Measurements from ENCODE around the gene CABP2.
"Not testable (repeated sequence)": the region's sequence is repeated elsewhere in the genome, so short reads cannot be mapped to it uniquely, and the experiment has no call there.

The CABP2 gene

DNA sequence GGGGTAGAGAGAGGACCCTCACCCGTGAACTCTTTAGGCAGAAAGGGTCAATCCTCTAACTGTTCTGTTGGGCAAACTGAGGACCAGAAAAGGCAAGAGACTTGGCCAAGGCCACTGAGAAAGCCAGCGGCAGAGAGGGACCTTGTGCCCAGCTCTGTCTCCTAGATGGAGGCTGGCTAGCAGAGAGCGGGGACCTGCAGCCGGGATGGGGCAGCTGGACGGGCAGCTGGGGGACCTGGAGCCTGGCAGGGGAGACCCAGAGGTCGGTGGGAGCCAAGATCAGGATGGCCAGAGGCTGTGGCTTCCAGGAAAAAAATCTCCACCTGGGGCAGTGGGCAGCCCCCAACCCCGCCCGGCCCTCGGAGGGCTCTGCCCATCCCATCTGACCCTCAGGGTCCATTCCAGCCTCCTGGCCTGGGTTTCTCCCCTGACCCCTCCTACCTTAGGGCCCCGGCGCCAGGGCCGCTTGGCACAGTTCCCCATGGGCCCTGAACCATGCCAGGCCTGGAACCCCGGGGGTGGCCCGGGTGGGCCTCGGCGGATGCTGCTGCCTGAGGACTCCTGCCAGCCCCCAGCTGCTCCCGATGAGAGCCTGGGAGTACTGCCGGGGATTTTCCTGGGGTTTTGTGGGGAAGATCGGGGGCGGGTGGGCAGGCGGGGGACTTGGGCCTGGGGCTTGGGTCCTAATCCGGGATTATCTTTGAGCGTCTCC is at the start of gene CABP2:
CABP2 (minus strand) TSS at position 603 of the 712 bp plus-strand sequence; CDS start at position 483, 120 bp downstream.
- H3K4me3 ChIP-seq: no peak within 1 kb of the TSS
- no peaks in the 10 kb centered on the region for H3K27me3 ChIP-seq (ENCODE audit: low read depth)
- no peaks in the 10 kb centered on the region for H3K9me3 ChIP-seq
- DNase-seq (ENCODE audit: low spot score in 2 of 2): no peak
- H3K36me3 ChIP-seq (replicated peaks): no peaks in the 10 kb centered on the region
- in situ Hi-C loops (cut with MboI; ENCODE audit: low sequenced_read_pairs): no loop called here
- no peaks in the 10 kb centered on the region for H3K4me1 ChIP-seq

DNA sequence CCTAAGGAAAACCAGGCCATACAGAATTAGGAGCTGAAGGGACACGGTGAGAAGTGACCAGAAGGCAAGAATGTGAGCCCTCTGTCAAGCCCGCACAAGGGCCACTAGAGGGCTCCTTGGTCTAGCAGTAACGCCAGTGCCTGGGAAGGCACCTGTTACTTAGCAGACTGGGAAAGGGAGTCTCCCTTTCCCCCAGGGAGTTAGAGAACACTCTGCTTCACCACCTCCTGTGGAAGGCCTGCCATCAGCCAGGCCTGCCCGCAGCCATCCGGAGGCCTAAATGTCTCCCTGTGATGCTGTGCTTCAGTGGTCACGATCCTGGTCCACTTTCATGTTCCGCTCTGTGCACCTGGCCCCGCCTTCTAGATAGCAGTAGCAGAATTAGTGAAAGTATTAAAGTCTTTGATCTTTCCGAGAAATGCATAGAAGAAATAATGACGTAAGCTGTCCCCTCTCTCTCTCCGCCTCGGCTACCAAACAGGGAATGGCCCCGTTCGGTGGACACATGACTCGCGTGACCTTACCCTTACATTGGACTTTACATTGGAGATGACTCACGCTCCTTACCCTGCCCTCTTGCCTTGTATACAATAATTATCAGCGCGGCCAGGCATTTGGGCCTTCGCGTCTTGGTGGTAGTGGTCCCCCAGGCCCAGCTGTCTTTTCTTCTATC is 49.6 kb upstream of the CABP2 start:
- Histone ChIP-seq H3K4me3 (no peak overlapping the region), H3K9me3 (peaks cover 6% of the 10 kb centered on the region), H3K27me3 (ENCODE audit: low read depth) (no peaks in the 10 kb centered on the region), H3K36me3 (replicated peaks) (no peaks in the 10 kb centered on the region), H3K4me1 (peaks cover 11% of the 10 kb centered on the region)
- in situ Hi-C loops (cut with MboI; ENCODE audit: low sequenced_read_pairs): no loop called here
- peak; percentile 78 to 80 for DNase-seq (ENCODE audit: low spot score in 2 of 2)

DNA sequence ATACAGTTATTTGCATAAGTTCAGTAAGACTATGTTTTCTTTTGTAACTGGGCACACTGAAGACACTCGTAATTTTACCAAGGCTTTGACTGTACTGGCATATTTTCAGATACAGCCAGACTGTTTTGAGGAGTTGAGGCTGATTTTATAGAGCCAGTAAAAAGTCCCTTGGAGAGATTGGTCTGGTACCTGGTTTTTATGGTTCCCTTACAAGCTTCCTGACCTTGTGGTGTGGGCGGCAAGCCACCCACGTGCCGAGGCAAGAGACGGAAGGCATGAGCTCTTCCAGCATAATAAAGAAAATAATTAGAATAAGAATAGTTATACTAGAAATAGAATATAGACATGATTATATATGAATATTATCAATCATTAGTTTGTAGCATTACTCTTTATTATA is 49.1 kb upstream of the CABP2 start:
- Histone ChIP-seq H3K4me1 (peaks cover 11% of the 10 kb centered on the region), H3K9me3 (peaks cover 6% of the 10 kb centered on the region), H3K27me3 (ENCODE audit: low read depth) (no peaks in the 10 kb centered on the region), H3K36me3 (replicated peaks) (no peaks in the 10 kb centered on the region), H3K4me3 (no peak overlapping the region)
- in situ Hi-C loops (cut with MboI; ENCODE audit: low sequenced_read_pairs): no loop called here
- no peak for DNase-seq (ENCODE audit: low spot score in 2 of 2)

DNA sequence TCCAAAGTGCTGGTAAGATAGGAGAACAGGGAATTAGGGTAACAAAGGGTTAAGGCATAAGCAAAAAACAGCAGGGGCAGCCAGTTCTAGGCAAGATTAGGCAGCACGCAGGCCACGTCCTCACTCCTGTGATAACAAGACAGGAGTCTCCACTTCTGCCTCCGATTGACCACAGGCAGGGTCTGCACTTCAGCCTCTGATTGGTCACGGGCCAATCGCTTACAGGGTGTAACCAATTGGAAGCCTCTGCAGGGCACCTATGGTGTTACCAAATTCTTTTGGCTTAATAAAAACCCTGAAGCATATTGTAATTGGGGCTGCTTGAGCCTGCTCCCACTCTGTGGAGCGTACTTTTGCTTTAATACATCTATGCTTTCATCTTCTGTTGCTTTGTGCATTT is 48.2 kb upstream of the CABP2 start:
- Histone ChIP-seq H3K4me1 (peaks cover 11% of the 10 kb centered on the region), H3K9me3 (peaks cover 6% of the 10 kb centered on the region), H3K36me3 (replicated peaks) (no peaks in the 10 kb centered on the region), H3K27me3 (ENCODE audit: low read depth) (no peaks in the 10 kb centered on the region), H3K4me3 (no peak overlapping the region)
- no peak for DNase-seq (ENCODE audit: low spot score in 2 of 2)
- in situ Hi-C loops (cut with MboI; ENCODE audit: low sequenced_read_pairs): no loop called here

DNA sequence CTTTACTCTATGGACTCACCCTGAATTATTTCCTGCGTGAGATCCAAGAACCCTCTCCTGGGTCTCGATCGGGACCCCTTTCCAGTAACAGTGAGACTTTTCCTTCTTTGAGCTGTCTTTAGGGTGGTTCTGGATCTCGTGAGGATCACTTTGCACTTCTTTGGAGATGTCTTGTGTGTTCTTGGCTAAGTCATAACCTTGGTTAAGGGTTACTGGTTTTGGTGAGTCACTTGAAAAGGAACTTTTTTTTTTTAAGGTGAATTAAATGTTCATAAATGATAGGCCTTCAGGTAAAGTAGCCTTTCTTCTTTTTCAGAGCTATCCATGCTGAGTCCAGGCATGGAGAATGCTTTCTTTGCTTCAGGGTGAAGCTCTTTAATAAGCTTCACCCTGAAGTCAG is 41.0 kb upstream of the CABP2 start:
- Histone ChIP-seq H3K27me3 (ENCODE audit: low read depth) (no peaks in the 10 kb centered on the region), H3K9me3 (no peaks in the 10 kb centered on the region), H3K4me1 (peaks cover 24% of the 10 kb centered on the region), H3K4me3 (no peak overlapping the region), H3K36me3 (replicated peaks) (no peaks in the 10 kb centered on the region)
- in situ Hi-C loops (cut with MboI; ENCODE audit: low sequenced_read_pairs): no loop called here
- no peak for DNase-seq (ENCODE audit: low spot score in 2 of 2)

DNA sequence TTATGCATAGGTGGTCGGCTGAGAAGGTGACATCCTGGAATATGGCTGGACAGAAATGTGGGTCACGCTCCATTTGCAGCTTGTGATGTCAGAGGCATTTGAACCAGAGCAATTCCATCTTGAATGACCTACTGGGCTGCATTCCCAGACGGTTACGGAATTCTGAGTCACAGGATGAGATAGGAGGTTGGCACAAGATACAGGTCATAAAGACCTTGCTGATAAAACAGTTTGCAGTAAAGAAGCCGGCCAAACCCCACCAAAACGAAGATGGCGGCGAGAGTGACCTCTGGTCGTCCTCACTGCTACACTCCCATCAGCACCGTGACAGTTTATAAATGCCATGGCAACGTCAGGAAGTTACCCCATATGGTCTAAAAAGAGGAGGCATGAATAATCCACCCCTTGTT is 40.5 kb upstream of the CABP2 start:
- DNase-seq (ENCODE audit: low spot score in 2 of 2); H3K27me3 ChIP-seq (ENCODE audit: low read depth); in situ Hi-C loops (cut with MboI; ENCODE audit: low sequenced_read_pairs): not testable (repeated sequence)

DNA sequence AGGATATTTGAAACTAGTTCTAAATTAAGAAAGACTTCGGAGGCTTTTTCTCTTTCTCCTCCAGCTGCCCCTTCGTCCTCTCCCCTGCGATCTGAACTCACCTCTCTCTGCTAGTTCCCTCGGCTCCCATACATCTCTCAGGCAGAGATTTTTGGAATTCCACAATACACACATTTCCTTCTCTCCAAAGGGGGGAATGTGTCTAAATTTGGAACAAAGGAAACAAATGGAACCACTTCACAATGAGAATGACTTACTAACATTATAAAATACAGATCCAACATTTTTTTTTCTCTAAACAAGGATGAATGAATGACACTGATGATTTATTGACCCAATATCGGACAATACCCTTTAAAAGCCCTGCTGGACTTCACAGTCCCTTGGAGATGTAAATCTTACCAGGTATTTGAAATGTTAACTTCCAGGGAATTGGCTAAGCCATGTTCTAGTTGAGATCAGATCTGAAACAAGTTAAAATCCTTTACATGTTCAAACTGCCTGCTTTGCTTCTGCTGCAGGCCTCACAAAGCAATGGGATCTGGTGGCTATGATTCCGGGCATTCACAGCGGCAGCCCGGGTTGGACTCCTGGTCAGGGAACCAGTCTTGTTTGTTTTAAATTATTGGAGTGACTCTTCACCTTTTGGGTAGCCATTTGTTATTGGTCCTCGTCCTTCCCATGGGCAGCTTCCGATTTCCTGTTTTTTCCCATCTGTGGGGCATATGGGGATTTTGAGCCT is 39.9 kb upstream of the CABP2 start:
- no peak overlapping the region for H3K4me3 ChIP-seq
- H3K4me1 ChIP-seq: peaks cover 24% of the 10 kb centered on the region
- peak; percentile 56 to 87 for DNase-seq (ENCODE audit: low spot score in 2 of 2)
- H3K9me3 ChIP-seq: no peaks in the 10 kb centered on the region
- no peaks in the 10 kb centered on the region for H3K36me3 ChIP-seq (replicated peaks)
- H3K27me3 ChIP-seq (ENCODE audit: low read depth): no peaks in the 10 kb centered on the region
- in situ Hi-C loops (cut with MboI; ENCODE audit: low sequenced_read_pairs): no loop called here

More for the DNA sequence above, 40.5 kb upstream of the CABP2 start:
- H3K4me1 ChIP-seq: peaks cover 24% of the 10 kb centered on the region
- not testable (repeated sequence) for H3K9me3 ChIP-seq; H3K4me3 ChIP-seq; H3K36me3 ChIP-seq (replicated peaks)

DNA sequence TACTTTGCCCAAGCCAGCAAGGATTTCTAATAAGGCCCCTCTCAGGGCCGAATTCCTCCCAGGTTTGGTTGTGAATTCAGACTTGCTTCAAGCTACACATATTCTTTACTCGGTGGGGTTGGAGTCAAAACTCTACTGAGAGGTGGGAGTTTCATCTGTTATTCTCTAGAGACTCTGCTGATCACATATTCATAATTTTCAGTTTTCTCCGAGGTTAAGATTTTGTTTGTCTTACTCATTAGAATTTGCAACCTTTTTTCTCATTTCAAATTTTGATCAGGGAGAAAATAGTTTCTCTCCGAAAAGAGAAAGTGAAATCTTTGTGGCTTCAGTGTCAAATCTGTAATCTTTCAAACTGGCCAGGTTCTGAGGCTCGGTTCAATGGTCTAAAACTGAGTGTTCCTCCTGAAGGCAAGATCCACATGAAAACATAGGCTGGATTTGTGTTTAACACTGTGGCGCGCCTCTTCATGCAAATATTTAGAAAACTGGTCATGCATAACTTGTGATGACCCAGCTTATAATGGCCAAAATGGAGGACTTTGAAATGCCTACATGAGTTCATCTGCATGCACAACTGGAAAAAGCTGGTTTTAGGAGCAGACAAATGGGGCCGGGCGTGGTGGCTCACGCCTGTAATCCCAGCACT is 38.8 kb upstream of the CABP2 start:
- no peaks in the 10 kb centered on the region for H3K27me3 ChIP-seq (ENCODE audit: low read depth)
- no peaks in the 10 kb centered on the region for H3K9me3 ChIP-seq
- in situ Hi-C loops (cut with MboI; ENCODE audit: low sequenced_read_pairs): no loop called here
- no peak overlapping the region for H3K4me3 ChIP-seq
- peaks cover 24% of the 10 kb centered on the region for H3K4me1 ChIP-seq
- no peaks in the 10 kb centered on the region for H3K36me3 ChIP-seq (replicated peaks)
- peak in 1 of 2 experiments; percentile 34 for DNase-seq (ENCODE audit: low spot score in 2 of 2)

DNA sequence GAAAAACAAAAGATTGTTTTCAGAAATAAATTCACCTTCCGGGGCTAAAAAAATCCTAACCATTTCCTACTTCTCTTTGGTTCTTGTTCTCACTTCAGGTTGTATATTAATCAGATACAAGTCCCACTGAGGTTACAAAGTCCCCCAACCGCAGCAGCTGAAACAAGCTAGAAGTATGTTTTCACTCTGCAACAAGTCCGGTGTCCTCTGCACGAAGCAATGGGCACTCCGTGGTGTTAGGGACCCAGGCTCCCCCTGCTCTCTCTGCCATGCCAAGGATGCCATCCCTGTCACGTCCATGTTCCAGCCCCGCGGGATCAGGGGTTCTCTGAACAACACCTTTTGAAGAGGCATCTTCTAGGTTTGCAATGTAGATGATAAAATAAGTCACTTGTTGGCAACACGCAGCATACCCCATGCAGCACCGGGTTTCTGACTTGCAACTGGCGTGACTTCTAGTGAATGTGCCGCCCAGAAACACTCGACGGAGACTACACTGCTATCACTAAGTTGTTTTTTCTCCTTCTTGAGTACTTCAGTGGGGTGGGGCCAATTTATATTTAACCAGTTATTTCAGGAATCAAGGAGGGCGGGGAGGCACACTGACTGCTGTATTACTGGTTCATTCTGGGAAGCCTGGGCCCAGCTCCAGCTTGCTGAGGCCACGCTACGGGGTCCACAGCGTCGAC is 35.0 kb upstream of the CABP2 start:
- Histone ChIP-seq H3K9me3 (no peaks in the 10 kb centered on the region), H3K4me1 (peaks cover 14% of the 10 kb centered on the region), H3K36me3 (replicated peaks) (no peaks in the 10 kb centered on the region), H3K4me3 (no peak overlapping the region), H3K27me3 (ENCODE audit: low read depth) (no peaks in the 10 kb centered on the region)
- in situ Hi-C loops (cut with MboI; ENCODE audit: low sequenced_read_pairs): no loop called here
- DNase-seq (ENCODE audit: low spot score in 2 of 2): no peak

DNA sequence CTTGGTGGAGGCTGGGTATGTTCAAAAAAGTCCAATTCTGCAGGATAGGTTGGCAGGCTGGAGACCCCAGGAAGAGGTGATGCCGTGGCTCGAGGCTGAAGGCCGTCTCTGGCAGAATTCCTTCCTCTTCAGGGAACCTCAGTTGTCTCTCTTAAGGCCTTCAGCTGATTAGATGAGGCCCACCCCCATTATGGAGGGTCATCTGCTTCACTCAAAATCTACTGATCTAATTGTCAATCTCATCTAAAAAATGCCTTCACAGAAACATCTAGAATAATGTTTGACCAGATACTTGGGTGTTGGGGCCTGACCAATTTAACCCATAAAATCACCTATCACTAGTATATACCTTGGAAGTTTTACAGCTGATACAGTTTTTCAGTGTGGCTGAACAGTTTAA is 33.0 kb upstream of the CABP2 start:
- no peaks in the 10 kb centered on the region for H3K27me3 ChIP-seq (ENCODE audit: low read depth)
- H3K36me3 ChIP-seq (replicated peaks): no peaks in the 10 kb centered on the region
- H3K9me3 ChIP-seq: peaks cover 8% of the 10 kb centered on the region
- H3K4me3 ChIP-seq: no peak overlapping the region
- no peak for DNase-seq (ENCODE audit: low spot score in 2 of 2)
- in situ Hi-C loops (cut with MboI; ENCODE audit: low sequenced_read_pairs): no loop called here
- no peaks in the 10 kb centered on the region for H3K4me1 ChIP-seq

DNA sequence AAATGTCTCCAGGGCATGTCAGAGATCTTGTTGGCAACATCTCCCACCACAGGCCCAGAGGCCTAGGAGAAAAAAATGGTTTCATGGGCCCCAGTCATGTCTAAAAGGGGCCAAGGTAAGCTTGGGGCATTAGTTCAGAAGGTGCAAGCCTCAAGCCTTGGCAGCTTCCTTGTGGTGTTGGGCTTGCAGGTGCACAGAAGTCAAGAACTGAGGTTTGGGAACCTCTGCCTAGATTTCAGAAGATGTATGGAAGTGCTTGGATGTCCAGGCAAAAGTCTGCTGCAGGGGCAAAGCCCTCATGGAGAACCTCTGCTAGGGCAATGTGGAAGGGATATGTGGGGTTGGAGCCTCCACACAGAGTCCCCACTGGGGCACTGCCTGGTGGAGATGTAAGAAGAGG is 28.5 kb upstream of the CABP2 start:
- H3K4me1 ChIP-seq; H3K36me3 ChIP-seq (replicated peaks); in situ Hi-C loops (cut with MboI; ENCODE audit: low sequenced_read_pairs); H3K27me3 ChIP-seq (ENCODE audit: low read depth); H3K4me3 ChIP-seq; DNase-seq (ENCODE audit: low spot score in 2 of 2): not testable (repeated sequence)
- peaks cover 18% of the 10 kb centered on the region for H3K9me3 ChIP-seq

DNA sequence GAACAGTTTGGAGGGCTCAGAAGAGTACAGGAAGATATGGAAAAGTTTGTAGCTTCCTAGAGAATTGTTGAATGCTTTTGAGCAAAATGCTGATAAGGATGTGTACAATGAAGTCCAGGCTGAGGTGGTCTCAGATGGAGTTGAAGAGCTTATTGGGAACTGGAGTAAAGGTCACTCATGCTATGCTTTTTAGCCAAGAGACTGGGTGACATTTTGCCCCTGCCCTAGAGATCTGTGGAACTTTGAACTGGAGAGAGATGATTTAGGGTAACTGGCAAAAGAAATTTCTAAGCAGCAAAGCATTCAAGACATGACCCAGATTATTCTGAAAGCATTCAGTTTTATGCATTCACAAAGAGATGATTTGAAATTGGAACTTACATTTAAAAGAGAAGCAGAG is 27.9 kb upstream of the CABP2 start:
- no peak for DNase-seq (ENCODE audit: low spot score in 2 of 2)
- no peak overlapping the region for H3K4me3 ChIP-seq
- H3K9me3 ChIP-seq: peaks cover 18% of the 10 kb centered on the region
- H3K27me3 ChIP-seq (ENCODE audit: low read depth): no peaks in the 10 kb centered on the region
- in situ Hi-C loops (cut with MboI; ENCODE audit: low sequenced_read_pairs): no loop called here
- H3K36me3 ChIP-seq (replicated peaks): no peaks in the 10 kb centered on the region
- no peaks in the 10 kb centered on the region for H3K4me1 ChIP-seq

DNA sequence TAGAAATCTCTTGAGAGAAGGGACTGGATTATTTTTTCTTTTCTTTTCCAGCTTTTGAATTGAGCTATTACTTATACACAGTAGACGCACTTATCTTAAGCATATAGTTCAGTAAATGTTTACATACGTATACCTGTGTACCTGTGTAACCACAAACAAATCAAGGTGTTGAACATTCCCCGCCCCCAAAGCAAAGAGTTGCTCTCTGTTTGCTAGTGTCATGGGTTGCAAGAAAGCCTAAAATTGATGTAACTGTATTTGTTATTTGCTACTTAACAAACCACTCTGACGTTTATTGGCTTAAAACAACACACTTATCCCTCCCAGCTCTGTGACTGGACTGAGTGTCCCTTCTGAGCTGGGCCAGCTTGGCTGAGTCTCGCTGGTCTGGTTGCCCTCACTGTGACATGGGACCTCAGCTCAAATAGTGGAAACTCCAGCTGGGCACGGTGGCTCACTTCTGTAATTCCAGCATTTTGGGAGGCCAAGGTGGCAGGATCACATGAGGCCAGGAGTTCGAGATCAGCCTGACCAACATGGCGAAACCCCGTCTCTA is 25.4 kb upstream of the CABP2 start:
- in situ Hi-C loops (cut with MboI; ENCODE audit: low sequenced_read_pairs): no loop called here
- Histone ChIP-seq H3K27me3 (ENCODE audit: low read depth) (no peaks in the 10 kb centered on the region), H3K36me3 (replicated peaks) (no peaks in the 10 kb centered on the region), H3K4me3 (no peak overlapping the region), H3K4me1 (no peaks in the 10 kb centered on the region), H3K9me3 (peaks cover 18% of the 10 kb centered on the region)
- DNase-seq (ENCODE audit: low spot score in 2 of 2): no peak

All from HAP-1 (cell line).